ENCODE results near the gene ETNK1.
A peak's percentile ranks its signal among the peaks of the same experiment; 100 is the strongest.

Gene ETNK1

DNA sequence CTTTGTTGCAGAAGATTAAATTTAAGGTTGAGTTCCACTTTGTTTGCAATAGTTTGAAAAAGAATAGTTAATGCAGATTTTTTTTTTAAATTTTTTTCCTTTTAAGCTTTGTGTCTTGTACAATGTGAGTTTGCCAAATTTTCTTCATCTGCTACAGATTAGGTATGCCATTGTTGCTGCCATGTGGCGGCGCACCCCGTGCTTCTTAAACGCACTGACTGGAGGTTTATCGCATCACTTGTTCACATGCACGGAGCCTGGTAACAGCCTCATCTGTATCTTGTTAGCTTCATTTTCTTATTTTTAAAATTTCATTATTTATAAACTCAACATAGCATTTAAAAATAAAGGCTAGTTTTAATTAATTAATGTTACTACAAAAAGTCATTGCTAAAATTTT is 43.5 kb downstream of the ETNK1 start:
- Histone ChIP-seq H3K4me2 (ENCODE audit: low read length, poor library complexity, severe bottlenecking) (no peak overlapping the region), H3K4me1 (ENCODE audit: control insufficient read depth, insufficient read depth, low read depth, low read length) (no peaks in the 10 kb centered on the region), H3K9ac (ENCODE audit: low read length) (no peak overlapping the region), H3K4ac (ENCODE audit: low read depth in 1 of 2, low read length in 2 of 2) (no peak overlapping the region), H2AK5ac (ENCODE audit: low read length, severe bottlenecking) (no peak overlapping the region), H4K91ac (ENCODE audit: low read length) (no peak overlapping the region), H2AFZ (ENCODE audit: low read depth, low read length) (no peak overlapping the region), H2BK5ac (ENCODE audit: low read depth, low read length, poor library complexity, severe bottlenecking) (no peak overlapping the region), H3K79me1 (replicated peaks; ENCODE audit: low read length, poor library complexity, severe bottlenecking) (no peaks in the 10 kb centered on the region), H3K18ac (ENCODE audit: low read depth in 1 of 2, low read length in 2 of 2) (no peak overlapping the region), H2BK12ac (ENCODE audit: low read length in 2 of 2) (no peak overlapping the region), H3K9me3 (ENCODE audit: control insufficient read depth, low read length) (no peaks in the 10 kb centered on the region), H3K27ac (ENCODE audit: low read length, poor library complexity, severe bottlenecking) (no peak overlapping the region), H3K14ac (ENCODE audit: low read length in 2 of 2) (no peak overlapping the region), H4K8ac (ENCODE audit: low read length) (no peak overlapping the region), H2BK15ac (ENCODE audit: low read depth, poor library complexity, severe bottlenecking) (no peak overlapping the region), H3K36me3 (ENCODE audit: control insufficient read depth in 1 of 2, insufficient read depth in 2 of 2, low read depth in 1 of 2, low read length in 2 of 2) (peaks cover 0 to 36% of the 10 kb centered on the region in 2 experiments), H3K27me3 (ENCODE audit: control insufficient read depth in 1 of 2, insufficient read depth in 1 of 2, low read length in 2 of 2) (no peaks in the 10 kb centered on the region), H3K23ac (ENCODE audit: low read length in 2 of 2) (no peak overlapping the region), H3K4me3 (ENCODE audit: insufficient read depth in 1 of 2, low read depth in 1 of 2, low read length in 2 of 2) (no peak overlapping the region), H2BK120ac (ENCODE audit: low read depth, low read length) (no peak overlapping the region)
- WGBS: 96% methylated on average over 5 of the region's 6 CpGs
- no peak for DNase-seq

GRCh38 chr12:22670762-22671161 is 45.8 kb downstream of the ETNK1 start:
- Histone ChIP-seq H3K4me1 (ENCODE audit: control insufficient read depth, insufficient read depth, low read depth, low read length) (no peaks in the 10 kb centered on the region), H2BK5ac (ENCODE audit: low read depth, low read length, poor library complexity, severe bottlenecking) (no peak overlapping the region), H3K36me3 (ENCODE audit: control insufficient read depth in 1 of 2, insufficient read depth in 2 of 2, low read depth in 1 of 2, low read length in 2 of 2) (peaks cover 7 to 53% of the 10 kb centered on the region in 2 experiments), H2BK120ac (ENCODE audit: low read depth, low read length) (no peak overlapping the region), H3K4me2 (ENCODE audit: low read length, poor library complexity, severe bottlenecking) (no peak overlapping the region), H2BK12ac (ENCODE audit: low read length in 2 of 2) (no peak overlapping the region), H3K14ac (ENCODE audit: low read length in 2 of 2) (no peak overlapping the region), H3K18ac (ENCODE audit: low read depth in 1 of 2, low read length in 2 of 2) (no peak overlapping the region), H3K9ac (ENCODE audit: low read length) (no peak overlapping the region), H4K91ac (ENCODE audit: low read length) (no peak overlapping the region), H3K4ac (ENCODE audit: low read depth in 1 of 2, low read length in 2 of 2) (no peak overlapping the region), H2BK15ac (ENCODE audit: low read depth, poor library complexity, severe bottlenecking) (no peak overlapping the region), H3K27ac (ENCODE audit: low read length, poor library complexity, severe bottlenecking) (no peak overlapping the region), H3K9me3 (ENCODE audit: control insufficient read depth, low read length) (no peaks in the 10 kb centered on the region), H2AK5ac (ENCODE audit: low read length, severe bottlenecking) (no peak overlapping the region), H3K4me3 (ENCODE audit: insufficient read depth in 1 of 2, low read depth in 1 of 2, low read length in 2 of 2) (no peak overlapping the region), H4K8ac (ENCODE audit: low read length) (no peak overlapping the region), H3K79me1 (replicated peaks; ENCODE audit: low read length, poor library complexity, severe bottlenecking) (peaks cover 6% of the 10 kb centered on the region), H3K27me3 (ENCODE audit: control insufficient read depth in 1 of 2, insufficient read depth in 1 of 2, low read length in 2 of 2) (no peaks in the 10 kb centered on the region), H2AFZ (ENCODE audit: low read depth, low read length) (no peak overlapping the region), H3K23ac (ENCODE audit: low read length in 2 of 2) (no peak overlapping the region)
- DNase-seq: no peak

DNA sequence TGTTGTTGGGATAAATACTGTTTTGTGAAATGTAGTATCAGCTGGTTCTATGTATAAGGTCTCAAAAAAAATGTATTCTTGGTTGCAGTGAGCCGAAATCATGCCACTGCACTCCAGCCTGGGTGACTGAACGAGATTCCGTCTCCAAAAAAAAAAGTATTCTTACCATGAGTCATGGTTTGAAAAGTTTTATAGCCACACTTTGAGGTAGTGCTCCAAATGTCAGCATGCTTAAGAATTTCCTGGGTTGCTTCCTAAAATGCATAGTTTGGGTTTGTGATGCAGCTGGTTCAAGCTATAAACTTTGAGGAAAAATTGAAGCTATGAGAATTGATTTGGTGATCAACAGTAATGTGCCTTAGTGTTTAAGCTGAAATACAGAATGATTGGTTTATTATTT is 48.0 kb downstream of the ETNK1 start:
- no peak overlapping the region for H2BK5ac ChIP-seq (ENCODE audit: low read depth, low read length, poor library complexity, severe bottlenecking)
- no peak overlapping the region for H3K23ac ChIP-seq (ENCODE audit: low read length in 2 of 2)
- no peak overlapping the region for H2BK120ac ChIP-seq (ENCODE audit: low read depth, low read length)
- WGBS: 30% methylated on average over 3 of the region's 3 CpGs
- no peak overlapping the region for H3K14ac ChIP-seq (ENCODE audit: low read length in 2 of 2)
- H3K79me1 ChIP-seq (replicated peaks; ENCODE audit: low read length, poor library complexity, severe bottlenecking): peaks cover 6% of the 10 kb centered on the region
- H3K18ac ChIP-seq (ENCODE audit: low read depth in 1 of 2, low read length in 2 of 2): no peak overlapping the region
- no peak overlapping the region for H3K27ac ChIP-seq (ENCODE audit: low read length, poor library complexity, severe bottlenecking)
- no peak overlapping the region for H3K4ac ChIP-seq (ENCODE audit: low read depth in 1 of 2, low read length in 2 of 2)
- H3K4me2 ChIP-seq (ENCODE audit: low read length, poor library complexity, severe bottlenecking): no peak overlapping the region
- no peak overlapping the region for H3K9ac ChIP-seq (ENCODE audit: low read length)
- H3K27me3 ChIP-seq (ENCODE audit: control insufficient read depth in 1 of 2, insufficient read depth in 1 of 2, low read length in 2 of 2): no peaks in the 10 kb centered on the region
- H2BK12ac ChIP-seq (ENCODE audit: low read length in 2 of 2): no peak overlapping the region
- no peak overlapping the region for H4K91ac ChIP-seq (ENCODE audit: low read length)
- no peak overlapping the region for H4K8ac ChIP-seq (ENCODE audit: low read length)
- H3K36me3 ChIP-seq (ENCODE audit: control insufficient read depth in 1 of 2, insufficient read depth in 2 of 2, low read depth in 1 of 2, low read length in 2 of 2): peaks cover 7 to 52% of the 10 kb centered on the region in 2 experiments
- DNase-seq: peak; percentile 46
- no peaks in the 10 kb centered on the region for H3K9me3 ChIP-seq (ENCODE audit: control insufficient read depth, low read length)
- no peak overlapping the region for H3K4me3 ChIP-seq (ENCODE audit: insufficient read depth in 1 of 2, low read depth in 1 of 2, low read length in 2 of 2)
- H2AK5ac ChIP-seq (ENCODE audit: low read length, severe bottlenecking): no peak overlapping the region
- H2AFZ ChIP-seq (ENCODE audit: low read depth, low read length): no peak overlapping the region
- no peak overlapping the region for H2BK15ac ChIP-seq (ENCODE audit: low read depth, poor library complexity, severe bottlenecking)
- no peaks in the 10 kb centered on the region for H3K4me1 ChIP-seq (ENCODE audit: control insufficient read depth, insufficient read depth, low read depth, low read length)

GRCh38 chr12:22677781-22678574 is 53.0 kb downstream of the ETNK1 start:
- H3K9ac ChIP-seq (ENCODE audit: low read length): no peak overlapping the region
- H3K23ac ChIP-seq (ENCODE audit: low read length in 2 of 2): no peak overlapping the region
- H2BK120ac ChIP-seq (ENCODE audit: low read depth, low read length): no peak overlapping the region
- no peak for DNase-seq
- H3K4me1 ChIP-seq (ENCODE audit: control insufficient read depth, insufficient read depth, low read depth, low read length): no peaks in the 10 kb centered on the region
- H3K4me2 ChIP-seq (ENCODE audit: low read length, poor library complexity, severe bottlenecking): no peak overlapping the region
- no peak overlapping the region for H2BK5ac ChIP-seq (ENCODE audit: low read depth, low read length, poor library complexity, severe bottlenecking)
- no peak overlapping the region for H2BK12ac ChIP-seq (ENCODE audit: low read length in 2 of 2)
- no peak overlapping the region for H4K8ac ChIP-seq (ENCODE audit: low read length)
- H3K18ac ChIP-seq (ENCODE audit: low read depth in 1 of 2, low read length in 2 of 2): no peak overlapping the region
- H2AK5ac ChIP-seq (ENCODE audit: low read length, severe bottlenecking): no peak overlapping the region
- H3K4ac ChIP-seq (ENCODE audit: low read depth in 1 of 2, low read length in 2 of 2): no peak overlapping the region
- no peak overlapping the region for H2BK15ac ChIP-seq (ENCODE audit: low read depth, poor library complexity, severe bottlenecking)
- H3K27ac ChIP-seq (ENCODE audit: low read length, poor library complexity, severe bottlenecking): no peak overlapping the region
- H3K14ac ChIP-seq (ENCODE audit: low read length in 2 of 2): no peak overlapping the region
- no peak overlapping the region for H4K91ac ChIP-seq (ENCODE audit: low read length)
- H3K4me3 ChIP-seq (ENCODE audit: insufficient read depth in 1 of 2, low read depth in 1 of 2, low read length in 2 of 2): no peak overlapping the region
- WGBS: 99% methylated on average over 4 of the region's 6 CpGs
- H3K79me1 ChIP-seq (replicated peaks; ENCODE audit: low read length, poor library complexity, severe bottlenecking): peaks cover 17% of the 10 kb centered on the region
- H3K9me3 ChIP-seq (ENCODE audit: control insufficient read depth, low read length): no peaks in the 10 kb centered on the region
- peaks cover 16 to 79% of the 10 kb centered on the region in 2 experiments for H3K36me3 ChIP-seq (ENCODE audit: control insufficient read depth in 1 of 2, insufficient read depth in 2 of 2, low read depth in 1 of 2, low read length in 2 of 2)
- H3K27me3 ChIP-seq (ENCODE audit: control insufficient read depth in 1 of 2, insufficient read depth in 1 of 2, low read length in 2 of 2): no peaks in the 10 kb centered on the region
- H2AFZ ChIP-seq (ENCODE audit: low read depth, low read length): no peak overlapping the region

Measured in mesenchymal stem cell (in vitro differentiated cells and primary cell).